Adrenal gland (tissue), 5 donors: ENCODE results near the gene UBXN2A.

Experiments used
- POLR2A ChIP-seq, 2 donors: fragments of 450-650 bp; IDR thresholded peaks; one replicate each; pipeline ENCODE4 v1.6.1; 2017; ENCODE audit warnings: antibody characterized with exemption in 2 of 2, mild to moderate bottlenecking in 2 of 2, moderate library complexity in 1 of 2
- TF ChIP-seq, protein P1 (sequence below), 6 experiments: fragments of 450-650 bp in 4 of 6; fragments of 200-600 bp in 2 of 6; sonication (generic) in 1 of 6; IDR thresholded peaks; 1 replicate in 5 of 6; 2 replicates in 1 of 6; pipeline versions ENCODE4 v1.5.1 to v1.8.0; 2016 to 2021; ENCODE audit warnings: antibody characterized with exemption in 6 of 6, mild to moderate bottlenecking in 2 of 6, moderate library complexity in 1 of 6
- donor health status: DM: no; HTN: no; CAD: no.

GRCh38 chr2:24046599-24046929, 106.3 kb downstream of the UBXN2A start:
- TF ChIP-seq, protein P1, sequence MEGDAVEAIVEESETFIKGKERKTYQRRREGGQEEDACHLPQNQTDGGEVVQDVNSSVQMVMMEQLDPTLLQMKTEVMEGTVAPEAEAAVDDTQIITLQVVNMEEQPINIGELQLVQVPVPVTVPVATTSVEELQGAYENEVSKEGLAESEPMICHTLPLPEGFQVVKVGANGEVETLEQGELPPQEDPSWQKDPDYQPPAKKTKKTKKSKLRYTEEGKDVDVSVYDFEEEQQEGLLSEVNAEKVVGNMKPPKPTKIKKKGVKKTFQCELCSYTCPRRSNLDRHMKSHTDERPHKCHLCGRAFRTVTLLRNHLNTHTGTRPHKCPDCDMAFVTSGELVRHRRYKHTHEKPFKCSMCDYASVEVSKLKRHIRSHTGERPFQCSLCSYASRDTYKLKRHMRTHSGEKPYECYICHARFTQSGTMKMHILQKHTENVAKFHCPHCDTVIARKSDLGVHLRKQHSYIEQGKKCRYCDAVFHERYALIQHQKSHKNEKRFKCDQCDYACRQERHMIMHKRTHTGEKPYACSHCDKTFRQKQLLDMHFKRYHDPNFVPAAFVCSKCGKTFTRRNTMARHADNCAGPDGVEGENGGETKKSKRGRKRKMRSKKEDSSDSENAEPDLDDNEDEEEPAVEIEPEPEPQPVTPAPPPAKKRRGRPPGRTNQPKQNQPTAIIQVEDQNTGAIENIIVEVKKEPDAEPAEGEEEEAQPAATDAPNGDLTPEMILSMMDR (IDR thresholded peaks at IDR 0.05) = no peak
- no peak for TF ChIP-seq POLR2A (IDR thresholded peaks at IDR 0.05)
